ENCODE data around the gene ACVR2B.

Gene ACVR2B

DNA sequence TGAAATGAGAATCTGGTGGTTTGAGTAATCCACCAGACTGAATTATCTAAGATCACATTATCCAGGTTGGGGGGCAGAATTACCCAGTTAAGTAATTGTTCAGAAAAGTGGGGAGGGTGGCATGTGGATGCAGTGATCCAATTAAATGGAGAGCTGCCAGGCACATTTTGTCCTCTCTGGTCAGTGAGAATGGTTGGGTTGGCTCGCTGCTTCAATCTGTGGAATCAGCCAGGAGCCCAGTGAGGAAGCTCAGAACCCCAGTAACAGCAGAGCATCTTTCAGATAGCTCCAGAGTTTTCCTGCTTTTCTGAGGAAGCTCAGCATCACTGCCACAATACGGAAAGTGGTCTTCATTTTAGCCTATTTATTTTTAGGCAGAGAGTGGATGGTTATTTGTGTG is 36.1 kb downstream of the ACVR2B start:
- no peak for DNase-seq

DNA sequence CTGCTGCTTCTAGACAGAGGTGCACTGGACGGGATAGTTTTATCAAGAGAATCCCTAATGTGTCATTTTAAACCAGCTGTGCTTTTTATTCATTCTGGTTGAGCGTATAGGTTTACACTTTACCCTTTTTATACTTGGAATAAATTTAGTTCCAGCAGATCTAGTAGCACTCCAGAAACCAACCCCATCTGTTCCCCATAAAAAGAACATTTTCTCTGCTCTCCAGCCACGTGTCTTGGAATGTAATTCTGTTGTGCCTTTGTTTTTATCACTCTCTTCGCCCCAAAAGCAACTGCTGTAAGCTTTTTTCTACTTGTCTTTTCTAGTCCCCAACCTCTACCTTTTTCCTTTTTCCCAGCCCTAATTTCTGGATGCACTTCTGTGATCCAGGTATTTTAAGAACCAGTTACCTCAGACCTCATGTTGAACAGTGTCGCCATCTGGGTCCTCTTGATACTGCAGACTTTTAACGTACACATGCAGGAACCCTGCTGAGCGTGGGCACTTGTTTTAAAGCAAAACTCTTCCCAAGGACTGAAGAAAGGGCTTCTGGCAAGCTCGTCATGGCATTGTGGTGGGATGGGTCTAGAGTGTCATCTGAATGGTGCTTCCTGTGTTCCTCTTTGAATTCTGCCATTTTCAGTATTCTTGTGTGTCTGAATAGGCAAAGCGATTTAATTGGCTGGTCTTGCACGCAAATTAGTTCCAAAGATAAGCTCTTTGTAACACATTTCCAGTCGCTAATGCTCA is 36.8 kb downstream of the ACVR2B start:
- no peak for DNase-seq

DNA sequence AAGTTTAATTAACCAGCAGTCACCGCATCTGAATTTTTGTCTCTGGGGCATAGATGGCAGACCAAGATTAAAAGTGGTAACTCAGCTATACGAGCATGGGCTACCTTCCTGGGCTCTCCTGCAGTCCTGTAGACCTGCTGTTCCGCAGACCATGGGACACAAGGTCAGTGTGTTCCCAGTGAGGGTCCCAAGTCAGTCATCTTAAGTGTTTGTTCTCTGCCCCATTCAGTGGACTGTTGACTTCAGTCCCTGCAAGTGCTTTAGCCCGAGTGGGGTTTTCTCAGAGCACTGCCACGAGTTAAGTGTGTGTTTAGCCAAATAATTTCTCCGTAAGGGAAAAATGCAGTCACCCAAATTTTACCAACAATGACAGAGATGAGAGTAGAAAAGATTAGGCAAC is 37.5 kb downstream of the ACVR2B start:
- DNase-seq: no peak

DNA sequence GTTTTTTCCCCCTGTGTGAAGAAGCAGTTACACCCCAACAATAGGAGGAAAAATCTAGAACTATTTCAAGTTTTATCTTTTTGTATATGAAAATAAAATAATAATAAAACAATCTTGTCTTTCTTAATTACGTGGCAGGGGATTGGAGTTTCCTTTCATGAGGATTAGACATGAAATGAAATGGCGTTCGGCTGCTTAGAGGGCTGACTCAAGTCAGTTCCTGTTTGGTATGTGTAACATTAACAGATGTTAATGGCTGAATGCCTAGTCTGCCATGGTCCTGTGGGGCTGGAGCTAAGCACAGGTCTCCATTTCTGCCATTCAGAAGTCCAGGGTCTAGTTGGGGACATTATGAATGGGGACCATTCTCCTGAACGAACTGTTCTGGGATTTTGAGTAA is 39.3 kb downstream of the ACVR2B start:
- no peak for DNase-seq

DNA sequence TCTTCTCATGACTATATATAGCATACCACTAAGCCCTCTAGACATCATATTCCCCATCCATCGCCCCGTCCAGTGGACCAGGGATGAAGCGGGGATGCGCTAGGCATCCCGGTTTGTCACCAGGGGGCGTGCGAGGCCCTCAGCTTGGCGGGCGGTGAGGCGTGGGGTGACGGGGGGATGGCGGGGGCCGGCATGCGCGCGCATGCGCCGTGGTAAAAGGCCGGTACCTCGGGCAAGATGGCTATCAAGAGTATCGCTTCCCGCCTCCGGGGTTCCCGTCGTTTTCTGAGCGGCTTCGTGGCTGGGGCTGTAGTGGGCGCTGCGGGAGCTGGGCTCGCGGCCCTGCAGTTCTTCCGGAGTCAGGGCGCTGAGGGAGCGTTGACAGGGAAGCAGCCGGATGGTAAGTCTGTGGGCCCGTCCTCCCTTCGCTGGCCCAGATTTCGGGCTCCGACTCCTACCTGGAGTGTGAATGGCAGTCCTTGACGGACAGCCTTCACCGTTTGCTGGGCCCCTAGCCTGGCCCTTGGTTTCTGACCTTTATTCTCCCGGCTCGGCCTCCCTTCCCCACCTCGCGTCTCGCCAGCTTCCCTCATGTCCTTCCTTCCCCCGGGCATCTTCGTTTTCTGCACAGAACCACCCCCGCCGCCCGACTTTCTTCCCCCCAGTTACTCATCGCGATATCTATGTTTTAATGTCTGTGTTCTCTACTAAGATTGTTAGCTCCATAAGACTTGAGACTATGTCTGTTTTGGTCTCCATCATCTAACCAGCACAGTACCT is 42.6 kb downstream of the ACVR2B start, which contains the start of gene EXOG:
EXOG (plus strand) TSS at position 210 of the 780 bp plus-strand sequence; CDS start at position 238, 28 bp downstream.
- DNase-seq: peak; percentile 97

DNA sequence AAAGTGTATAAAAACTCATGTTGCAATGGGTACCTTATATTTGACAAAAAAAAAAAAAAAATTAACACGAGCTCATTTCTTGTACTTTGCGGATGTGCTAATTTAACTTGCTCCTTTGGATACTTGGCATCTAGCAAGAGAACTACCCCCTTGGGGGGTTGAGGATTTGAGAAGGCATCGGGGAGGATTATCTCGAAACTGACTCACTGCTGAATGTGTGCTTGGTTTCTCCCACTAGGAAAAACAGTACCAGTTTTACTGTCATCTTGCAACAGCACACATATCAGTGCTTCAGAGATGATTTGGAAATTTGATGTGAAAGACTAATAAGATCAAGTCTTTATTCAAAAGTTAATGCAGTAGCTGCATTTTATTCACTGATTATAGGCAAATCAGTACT is 43.3 kb downstream of the ACVR2B start:
- DNase-seq: peak; percentile 21

DNA sequence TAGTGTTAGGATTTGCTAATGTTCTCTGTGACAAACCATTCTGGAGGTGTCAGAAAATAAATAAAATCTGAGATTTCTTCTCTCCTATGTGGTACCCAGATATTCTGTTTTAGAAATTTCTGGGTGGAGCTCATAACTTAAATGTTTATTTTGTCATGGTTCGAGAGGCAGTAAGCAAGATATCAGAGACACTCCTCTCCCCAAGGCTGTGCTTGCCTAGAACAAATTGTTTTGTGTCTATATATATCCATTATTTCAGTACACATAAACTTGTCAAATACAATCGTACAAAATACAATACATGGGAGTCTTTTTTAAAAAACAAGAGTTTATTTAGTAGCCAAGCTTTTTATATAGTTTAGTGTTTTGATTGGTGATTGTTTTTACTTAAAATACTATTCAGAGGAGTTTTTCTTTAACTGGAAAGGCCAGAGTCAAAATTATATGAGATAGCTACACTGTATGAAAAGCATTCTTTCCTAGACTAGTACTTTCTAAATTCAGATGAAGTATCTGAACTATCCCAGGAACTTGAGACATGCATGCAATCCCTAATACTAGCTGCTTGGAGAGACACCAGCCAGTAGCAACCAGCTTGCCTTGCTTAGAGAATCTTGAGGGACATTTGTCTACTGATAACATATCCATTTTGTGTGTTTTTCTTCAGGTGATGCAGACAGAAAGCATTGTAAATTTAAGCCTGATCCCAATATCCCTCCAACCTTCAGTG is 47.2 kb downstream of the ACVR2B start:
- DNase-seq: no peak

DNA sequence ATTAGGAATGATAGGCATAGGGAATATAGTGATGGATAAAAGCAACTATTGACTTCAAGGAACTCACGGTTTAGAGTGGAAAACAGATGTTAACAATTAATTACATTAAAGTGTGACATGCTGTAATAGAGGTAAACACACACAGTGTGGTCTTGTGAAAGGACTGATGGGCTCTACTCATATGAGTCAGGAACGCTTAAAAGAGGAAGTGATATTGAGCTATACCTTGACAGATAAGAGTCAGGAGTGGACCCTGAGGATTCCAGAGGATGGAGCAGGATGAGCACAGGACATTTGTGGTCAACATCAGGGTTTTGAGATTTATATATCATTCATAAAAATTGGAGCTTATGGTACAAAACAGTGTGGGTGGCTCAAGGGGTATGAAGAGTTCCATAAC is 53.4 kb downstream of the ACVR2B start:
- DNase-seq: no peak

DNA sequence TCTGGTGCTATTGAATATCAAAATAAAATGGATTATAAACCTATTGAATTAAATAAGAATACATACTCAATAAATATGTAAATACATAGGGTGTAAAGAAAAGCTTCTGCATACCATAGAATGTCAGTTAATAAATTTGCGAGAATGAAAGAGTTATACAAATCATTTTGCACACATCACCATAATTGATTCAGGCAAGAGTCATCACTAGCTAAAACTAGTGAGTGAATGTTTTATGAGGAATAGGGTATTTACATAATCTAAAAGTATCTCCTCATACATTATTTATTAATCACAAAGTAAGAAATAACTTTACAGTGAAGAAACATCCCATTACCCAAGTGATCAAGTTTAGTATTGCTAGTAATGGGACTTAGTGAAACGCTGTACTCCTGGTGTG is 56.0 kb downstream of the ACVR2B start:
- no peak for DNase-seq

DNA sequence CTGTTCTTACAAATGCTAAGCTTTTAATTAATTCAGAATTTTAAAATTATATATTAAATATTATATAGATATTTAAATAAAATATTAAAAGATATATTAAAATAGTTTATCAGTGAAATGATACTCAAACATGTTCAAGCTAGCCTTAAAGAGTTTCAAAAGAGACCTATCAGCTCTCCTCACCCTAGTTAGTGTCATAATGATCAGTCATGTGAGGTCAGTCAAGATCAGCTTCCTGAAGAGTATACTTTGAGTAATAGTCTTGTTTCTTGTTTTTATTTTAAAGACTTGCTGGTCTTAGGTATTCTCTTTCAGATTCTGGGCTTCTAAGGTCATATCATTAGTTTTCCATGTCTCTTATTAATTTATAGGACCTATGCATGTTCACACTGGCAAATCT is 56.9 kb downstream of the ACVR2B start:
- no peak for DNase-seq

DNA sequence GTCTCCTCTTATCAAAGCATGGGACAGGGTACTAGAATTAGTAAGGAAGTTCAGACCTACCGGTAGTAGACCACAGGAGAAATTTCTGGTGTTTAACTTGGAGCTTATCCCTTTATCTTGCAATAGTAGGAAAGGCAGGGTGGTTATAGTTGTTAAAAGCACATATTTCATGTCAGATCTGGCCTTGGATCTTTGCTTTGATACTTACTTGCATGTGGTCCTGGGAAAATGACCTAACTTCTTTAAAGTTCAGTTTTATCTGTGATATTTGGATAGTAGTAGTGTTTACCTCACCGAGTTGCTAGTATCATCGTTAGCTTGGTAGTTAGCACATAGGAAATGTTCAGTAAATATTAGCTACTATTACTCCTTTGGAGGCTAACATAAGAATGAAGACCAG is 57.9 kb downstream of the ACVR2B start:
- DNase-seq: no peak

DNA sequence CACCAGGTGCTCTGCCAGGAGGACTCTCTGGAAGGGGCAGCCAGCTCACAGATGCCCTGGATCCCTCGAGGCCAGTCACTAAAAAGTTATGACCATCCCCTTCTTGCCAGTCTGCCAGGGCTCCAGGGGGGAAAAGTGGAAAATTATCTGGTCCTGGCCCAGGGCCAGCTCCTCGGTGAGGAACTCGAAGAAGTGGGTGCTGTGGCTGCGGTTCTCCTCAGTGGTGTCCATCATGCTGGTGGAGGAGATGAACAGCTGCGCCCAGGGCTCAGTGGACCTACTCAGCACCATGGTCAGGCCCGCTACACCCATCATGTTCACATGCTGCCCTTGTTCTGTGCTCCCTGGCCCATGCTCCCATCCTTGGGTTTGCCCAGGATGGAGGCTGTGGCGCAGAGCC is 61.7 kb downstream of the ACVR2B start:
- DNase-seq: no peak

DNA sequence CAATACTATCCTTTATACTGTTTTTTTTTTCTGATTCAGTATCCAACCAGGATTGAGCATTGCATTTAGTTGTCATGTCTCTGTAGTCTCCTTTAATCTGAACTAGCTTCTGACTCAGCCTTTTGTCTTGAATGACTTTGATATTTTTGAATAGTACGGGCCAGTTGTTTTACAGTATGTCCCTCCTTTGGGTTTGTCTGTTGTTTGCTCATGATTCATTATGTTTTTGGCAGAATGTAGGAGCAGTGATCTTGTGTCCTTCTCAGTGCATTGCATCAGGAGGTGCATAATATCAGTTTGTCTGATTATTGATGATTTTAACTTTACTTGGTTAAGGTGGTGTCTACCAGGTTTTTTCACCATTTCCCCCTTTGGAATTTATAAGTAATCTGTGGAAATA is 63.0 kb downstream of the ACVR2B start:
- no peak for DNase-seq

DNA sequence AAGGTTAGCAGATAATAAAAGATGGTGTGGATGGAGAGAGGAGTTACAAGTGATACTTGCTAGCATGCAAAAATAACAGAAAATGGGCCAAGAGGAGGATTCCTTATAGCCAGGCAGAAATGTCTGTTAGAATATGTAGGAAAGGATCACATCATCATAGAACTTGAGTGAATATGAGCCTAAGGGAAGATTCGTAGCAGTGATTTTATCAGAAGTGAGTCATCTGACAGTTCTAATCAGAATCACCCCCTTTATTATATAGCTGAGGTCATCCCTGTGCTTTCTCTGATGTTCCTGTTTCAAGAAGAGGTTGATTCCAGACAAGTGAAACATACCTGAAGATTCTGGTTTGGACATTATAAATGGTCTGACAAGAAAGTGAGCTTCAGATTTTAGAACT is 65.3 kb downstream of the ACVR2B start:
- no peak for DNase-seq

DNA sequence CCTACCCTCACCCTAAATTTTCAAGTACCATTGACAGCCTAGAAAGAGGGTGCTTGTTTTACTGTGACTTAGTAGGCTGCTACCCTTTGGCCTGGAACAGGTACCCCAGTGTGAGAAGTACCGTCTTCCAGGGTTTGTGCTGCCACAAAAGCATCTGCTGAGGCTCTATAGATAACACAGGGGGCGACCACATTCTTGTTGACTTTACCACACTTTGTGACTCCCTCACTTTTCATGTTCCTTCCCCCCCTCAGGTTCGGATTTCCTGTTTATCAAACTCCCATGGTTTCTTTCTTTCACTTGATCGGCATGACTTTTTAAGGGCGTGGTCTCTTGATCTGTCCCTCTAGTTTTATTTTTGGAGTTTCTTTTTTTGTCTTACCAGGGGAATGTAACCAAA is 66.0 kb downstream of the ACVR2B start:
- peak; percentile 23 for DNase-seq

DNA sequence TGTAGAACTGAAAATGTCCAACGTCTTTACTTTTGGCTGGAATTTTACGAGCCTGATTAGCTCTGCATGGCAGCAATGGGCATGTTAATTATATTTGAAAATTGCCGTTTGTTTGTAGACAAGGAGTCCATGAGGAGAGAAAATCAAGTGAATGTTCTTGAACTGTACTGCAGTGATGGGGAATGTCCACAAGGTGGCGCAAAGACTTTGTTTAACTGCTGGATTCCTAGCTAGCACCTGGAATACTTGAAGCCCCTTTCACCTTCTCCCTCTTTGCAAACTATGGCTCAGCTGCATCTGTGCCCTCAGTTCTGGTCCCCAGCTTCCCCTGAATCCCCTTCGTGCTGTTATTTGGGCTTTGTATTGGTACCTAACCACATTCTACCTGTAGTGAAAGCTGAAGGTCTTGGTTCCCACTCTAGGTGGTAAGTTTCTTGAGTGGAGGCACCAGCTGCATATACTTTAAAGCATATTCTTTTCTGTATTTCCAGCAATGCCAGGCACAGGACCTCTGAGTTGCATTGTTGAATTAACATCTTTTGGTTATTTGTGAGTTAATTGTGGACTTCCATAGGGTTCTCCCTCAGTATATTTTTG is 67.8 kb downstream of the ACVR2B start:
- DNase-seq: peak; percentile 63

DNA sequence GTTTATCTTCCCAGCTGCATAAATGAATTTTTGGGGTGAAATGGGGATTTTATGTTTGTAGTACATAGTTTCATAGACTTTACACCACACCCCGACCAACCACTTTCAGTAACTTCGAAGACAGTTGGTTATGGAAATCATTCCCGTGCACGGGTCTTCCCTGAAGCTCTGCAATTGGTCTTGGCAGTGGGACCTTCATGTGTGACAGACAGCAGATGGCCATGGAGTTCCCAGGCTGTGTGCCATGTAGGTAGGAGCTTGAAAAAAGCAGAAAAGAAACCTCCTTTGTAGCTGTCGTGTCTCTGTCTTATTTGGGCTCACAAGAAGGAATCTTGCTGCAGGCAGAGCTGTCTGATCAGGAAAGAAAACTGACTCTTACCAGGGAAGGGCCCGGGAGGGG is 68.3 kb downstream of the ACVR2B start:
- DNase-seq: no peak

DNA sequence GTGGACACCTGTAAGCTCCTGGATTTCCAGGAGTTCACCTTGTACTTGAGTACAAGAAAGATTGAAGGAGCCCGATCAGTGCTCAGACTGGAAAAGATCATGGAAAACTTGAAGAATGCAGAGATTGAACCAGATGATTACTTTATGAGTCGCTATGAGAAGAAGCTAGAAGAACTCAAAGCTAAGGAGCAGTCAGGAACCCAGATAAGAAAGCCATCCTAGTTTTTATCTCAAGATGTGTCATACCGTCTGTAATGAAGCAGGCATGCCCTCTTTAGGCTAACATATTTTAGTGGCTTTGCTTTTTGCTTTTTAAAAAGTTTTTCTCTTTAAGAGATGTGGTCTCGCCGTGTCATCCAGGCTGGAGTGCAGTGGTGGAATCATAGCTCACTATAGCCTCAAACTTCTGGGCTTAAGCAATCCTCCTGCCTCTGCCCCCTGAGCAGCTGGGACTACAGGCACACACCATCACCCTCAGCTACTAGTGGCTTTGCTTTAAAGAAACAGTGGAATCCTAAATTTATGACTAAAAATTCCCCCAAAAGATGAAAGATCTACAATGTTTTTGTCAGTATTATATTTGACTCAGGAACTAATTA is 70.5 kb downstream of the ACVR2B start:
- no peak for DNase-seq

DNA sequence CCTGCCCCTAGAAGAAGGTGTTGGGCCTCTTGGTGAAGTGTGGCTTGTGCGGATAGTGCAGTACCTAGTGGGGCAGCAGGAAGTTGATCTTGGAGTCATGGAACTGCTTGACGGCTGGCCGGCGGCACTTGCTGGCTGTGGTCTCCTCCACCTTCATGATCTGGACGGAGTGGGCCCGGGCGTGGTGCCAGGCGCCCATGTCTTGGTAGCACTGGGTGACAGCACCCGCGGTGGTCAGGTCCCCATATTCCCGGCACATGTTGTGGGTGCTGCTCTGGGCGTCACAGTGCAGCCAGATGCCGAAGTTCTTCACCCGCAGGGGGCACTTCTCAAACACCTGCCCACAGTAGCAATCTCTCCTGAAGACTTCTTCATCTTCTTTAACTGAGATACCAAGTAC is 73.1 kb downstream of the ACVR2B start:
- no peak for DNase-seq

DNA sequence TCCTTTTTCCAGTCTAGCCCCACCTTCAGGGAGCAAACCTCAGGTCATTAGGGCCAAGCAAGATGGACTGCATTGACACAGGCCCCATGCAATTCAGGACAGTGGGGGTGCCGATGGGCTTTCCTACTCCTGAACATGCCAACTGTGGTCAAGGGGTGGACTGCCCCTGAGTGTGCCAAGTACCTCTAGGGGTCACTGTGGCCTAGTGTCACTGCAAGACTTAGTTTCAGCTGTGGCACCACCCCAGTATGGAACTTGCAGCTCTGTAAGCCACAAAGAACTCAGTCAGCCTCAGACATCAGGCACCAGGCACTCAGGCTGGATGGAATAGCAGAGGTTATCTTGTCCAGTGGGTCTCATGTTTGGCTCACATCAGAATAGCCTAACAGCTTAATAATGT is 74.8 kb downstream of the ACVR2B start:
- no peak for DNase-seq

DNA sequence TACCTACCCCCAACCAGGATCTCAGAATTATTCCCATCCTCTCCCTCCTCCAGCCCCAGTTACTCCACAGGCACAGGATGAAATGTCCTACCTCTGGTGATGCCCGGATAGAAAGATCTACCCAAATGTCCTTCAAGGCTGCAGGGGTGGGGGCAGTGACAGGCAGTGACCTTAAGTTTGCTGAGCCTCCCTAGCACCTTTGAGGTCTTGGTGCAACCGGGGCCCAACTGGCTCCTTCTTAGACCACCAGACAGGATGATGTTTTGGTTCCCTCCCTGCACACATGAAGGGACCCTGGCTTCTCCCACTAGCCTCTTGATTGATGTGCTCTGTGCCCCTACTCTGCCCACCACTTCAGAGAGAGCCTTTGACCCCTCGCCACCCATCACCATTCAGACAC is 78.8 kb downstream of the ACVR2B start:
- no peak for DNase-seq

DNA sequence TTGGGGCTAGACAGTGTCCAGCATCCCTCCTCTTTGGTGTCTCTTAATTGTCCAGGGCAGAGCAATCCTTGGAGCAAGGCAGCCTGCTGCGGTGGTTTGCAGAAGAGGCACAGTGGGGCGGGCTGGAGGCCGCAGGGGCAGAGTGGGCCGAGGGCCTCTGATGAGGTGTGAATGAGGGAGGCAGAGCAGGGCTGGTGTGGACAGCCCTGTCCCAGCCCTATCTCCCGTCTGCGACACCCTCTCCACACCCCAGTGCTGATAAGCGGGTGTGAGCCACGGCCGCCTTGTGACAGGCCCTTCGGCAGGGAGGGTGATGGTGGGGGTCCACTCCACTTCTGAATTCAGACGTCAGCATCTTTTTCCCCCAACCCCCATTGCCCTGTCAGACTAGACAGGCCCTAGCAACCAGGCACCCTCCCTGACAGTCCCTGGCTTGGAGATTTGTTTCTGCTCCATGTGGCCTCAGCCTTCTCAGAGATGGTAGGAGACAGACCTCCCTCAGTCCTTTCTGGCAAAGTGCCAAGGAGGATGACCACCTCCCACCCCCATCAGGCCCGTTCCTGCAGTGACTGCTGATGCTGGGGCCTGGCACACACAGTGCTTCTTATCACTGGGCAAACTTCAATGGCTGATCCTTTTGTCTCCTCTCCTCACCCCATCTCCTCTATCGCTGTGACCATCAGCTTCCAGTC is 79.7 kb downstream of the ACVR2B start:
- DNase-seq: no peak

Data from activated CD4-positive, alpha-beta T cell treated with anti-CD3 and anti-CD28 coated beads, Interleukin-10, Interleukin-2, amounts not matched to agents 100 ng/mL and 50 ng/mL, durations not matched to agents 16 hours and 8 hours (primary cell).